HG03097 (cell line): ENCODE data around the gene MBNL1.

Experiments
- ATAC-seq: cut with Tn5 transposase; IDR thresholded peaks from one replicate; pipeline ENCODE4 v1.9.1; 2021; ENCODE audit not compliant: unreplicated experiment, low FRiP score

The MBNL1 gene

DNA sequence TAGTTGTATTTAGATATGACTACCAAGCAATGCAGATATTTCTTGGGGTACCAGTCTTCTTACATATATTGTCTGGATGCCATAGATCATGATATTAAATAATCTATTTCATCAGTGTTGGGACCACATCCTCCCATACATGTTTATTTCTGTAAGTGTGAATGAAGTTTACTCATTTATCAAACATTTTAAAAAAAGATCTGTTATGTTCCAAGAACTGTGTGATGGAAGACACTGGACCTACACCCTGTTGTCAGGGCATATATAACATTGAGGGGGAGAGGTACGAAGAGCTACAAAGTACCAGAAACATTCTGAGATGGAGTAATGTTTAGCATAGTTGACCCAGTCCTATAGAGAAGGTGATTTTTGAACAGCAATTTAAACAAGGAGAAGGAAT, 26.6 kb downstream of the MBNL1 start:
- no peak for ATAC-seq

DNA sequence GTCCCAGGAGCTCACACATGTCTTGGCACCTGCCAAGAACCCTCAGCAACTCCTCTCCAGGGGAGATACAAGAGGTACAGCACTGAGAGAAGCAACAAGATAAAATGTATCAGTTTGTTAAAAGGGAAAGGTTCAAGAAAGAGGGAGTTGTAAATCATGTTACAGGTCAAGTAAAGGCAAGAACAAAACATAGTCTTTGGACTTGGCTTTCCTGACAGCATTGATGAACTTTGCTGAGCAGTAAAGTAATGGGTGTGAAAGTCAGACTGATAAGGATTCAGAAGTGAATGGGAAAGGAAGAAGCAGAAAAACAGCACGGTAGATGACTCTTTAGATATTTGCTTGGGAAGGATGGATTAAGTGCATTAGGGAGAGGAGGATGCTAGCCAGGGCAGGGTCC, 27.1 kb downstream of the MBNL1 start:
- ATAC-seq, result no peak

DNA sequence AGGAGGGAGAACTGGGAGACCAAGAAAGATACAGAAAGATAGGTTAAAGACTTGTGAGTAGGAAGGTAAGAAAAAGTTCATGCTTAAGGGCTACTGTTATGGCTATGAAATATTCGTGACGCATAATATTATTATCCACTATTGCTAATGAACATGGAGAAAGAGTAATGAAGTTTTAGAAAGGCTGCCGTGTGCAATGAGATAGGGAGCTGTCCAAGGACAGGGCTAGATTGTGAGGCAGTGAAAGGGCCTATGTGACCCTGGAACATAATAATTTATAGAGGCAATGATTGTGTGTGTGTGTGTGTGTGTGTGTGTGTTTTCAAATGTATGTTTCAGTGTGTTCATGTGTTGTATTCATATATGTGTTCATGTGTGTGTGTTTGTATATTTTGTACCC, 27.7 kb downstream of the MBNL1 start:
- ATAC-seq, result no peak

DNA sequence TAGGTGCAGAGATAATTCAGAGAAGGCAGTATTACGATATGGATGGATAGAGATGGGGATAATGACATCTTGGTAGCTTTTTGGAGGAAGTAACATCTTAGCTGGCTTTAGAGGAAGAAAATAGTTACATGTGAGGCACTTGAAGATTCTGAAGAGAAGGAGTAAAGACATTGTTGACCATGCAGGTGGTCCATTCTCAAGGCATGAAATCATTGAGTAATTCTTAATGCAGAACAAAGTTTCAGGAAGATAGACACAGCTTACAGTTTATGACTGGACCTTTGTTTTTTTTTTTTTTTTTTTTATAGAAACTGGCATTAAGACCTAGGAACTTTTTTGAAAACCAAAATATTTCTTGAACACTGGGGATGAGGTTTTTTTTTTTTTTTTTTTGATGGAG, 28.2 kb downstream of the MBNL1 start:
- ATAC-seq, result no peak

DNA sequence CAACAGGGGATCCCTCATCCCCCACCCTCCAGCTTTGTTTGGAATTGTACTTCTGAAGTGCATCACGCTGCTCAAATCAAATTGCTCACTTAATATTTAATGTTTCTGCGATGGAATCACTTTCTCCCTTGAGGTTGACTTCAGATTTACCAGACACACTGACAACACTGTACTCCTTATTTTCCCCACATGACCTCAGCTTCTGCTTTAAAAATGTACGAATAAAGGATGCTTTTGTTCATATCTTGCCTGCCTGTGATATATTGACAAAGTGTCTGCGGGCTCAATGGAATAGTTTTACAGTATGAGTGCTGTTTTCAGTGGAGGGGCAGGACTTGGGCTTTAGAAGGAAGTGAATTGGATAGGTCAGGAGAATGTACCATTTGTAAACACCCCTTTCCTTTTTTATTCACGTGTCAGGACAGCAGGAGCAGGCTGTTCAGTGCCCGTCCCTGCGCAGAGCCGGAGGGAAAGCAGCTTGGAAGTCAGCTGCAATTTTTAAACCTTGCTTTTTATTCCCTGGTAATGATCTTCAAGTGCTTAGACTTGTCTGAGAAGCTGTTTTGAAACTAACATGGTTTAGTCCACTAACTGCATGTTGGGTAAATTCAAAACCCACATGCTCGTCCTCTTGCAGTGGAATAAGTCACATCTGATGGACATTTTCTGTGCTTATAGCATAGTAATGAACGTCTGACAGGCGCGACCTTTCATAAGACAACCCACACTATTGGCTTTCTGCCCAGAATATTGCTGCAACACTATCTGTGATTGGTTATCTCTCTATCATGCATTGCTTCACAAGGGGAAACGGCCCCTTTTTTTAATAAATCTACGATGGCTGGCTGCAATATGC, 29.9 kb downstream of the MBNL1 start:
- peak; percentile 43 for ATAC-seq

DNA sequence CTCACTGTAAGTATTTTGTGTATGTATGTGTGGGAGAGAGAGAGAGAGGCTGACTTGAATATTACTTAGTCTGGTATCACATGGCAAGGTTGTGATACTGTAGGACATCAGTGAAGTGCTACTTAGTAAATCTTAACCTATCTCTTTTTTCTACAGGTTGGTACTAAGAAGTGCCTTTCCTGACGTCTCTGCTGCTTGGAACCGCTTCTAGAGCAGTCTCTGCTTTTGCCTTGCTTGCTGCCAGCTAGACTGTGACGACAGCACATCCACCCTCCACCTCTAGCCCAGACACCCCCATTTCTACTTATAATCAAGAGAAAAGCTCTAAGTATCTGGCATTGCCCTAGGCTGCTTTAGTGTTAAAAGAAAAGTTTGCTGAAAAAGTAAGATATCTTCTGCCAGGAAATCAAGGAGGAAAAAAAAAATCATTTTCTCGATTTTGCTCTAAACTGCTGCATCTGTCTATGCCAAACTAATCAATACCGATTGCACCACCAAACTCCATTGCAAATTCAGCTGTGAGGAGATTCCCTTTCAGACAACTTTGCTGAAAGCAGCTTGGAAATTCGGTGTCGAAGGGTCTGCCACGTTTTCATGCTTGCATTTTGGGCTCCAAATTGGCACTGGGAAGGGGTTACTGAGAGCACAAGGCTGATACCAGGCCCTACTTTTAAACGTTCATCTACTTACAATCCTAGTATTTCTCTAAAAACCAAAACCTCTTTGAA, 30.7 kb downstream of the MBNL1 start:
- ATAC-seq, result no peak

DNA sequence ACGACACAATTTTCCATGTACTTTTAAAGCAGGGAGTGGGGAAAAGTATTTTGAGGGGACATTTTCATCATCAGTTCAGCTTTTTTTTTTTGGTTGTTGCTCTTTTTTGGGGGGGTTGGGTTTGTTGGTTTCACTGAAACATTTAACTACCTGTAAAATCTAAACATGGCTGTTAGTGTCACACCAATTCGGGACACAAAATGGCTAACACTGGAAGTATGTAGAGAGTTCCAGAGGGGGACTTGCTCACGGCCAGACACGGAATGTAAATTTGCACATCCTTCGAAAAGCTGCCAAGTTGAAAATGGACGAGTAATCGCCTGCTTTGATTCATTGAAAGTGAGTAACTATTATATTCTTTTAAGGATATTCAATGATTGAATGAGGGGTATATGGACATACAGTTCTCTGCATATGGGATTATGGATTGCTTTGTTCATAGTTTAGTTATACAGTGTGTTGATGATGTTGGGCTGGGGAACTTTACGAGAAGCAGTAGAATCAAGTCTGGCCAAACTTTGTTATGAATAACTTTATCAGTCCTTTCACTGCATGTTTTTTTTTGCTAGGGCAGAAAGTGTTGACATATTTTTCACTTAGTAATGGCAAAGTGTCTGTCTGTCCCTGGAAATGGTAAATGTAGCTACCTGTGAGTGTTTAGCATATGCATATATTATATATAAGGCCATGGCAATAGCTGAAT, 31.5 kb downstream of the MBNL1 start:
- no peak for ATAC-seq

DNA sequence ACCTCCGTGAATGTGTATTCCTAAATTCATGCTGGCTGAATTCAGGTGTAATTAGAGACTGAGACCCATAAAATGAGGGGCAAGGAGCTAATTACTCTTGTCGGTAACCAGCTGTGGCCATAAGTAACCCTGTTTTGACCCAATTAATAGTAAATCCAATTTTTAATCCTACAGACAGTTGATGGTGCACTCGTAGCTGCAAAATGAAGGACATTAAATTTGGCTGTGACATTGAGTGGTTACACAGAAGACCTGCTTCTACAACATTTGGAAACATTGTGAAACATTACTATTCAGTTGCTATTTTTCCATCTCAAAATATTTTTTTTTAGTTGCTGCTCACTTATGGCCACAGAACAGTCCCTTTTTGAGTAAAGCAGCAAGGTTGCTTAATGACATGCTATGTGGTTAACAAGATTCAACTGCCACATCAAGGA, 33.0 kb downstream of the MBNL1 start:
- ATAC-seq, result no peak

DNA sequence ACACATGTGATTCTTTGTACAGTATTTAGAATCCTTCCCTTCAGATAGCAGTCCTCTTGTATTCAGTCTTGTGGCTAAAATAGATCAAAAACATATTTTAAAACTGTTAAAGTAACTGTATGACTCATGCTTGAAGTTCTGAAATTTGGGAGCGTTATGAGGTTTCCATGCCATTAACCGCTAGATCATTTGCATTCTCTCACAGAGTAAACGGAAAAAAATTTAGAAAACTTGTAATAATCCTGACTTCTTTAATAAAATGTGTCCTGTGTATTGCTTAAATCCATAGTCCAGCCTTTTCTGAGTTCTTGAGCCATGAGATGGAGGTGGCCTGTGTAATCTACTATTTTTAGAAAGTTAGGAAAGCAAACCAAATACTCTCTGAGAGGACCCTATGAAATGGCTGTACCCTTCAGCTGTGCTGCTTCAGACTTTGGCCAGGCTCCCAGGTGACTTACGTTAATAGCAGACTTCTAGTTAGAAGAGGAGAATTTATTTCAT, 33.8 kb downstream of the MBNL1 start:
- peak; percentile 48 for ATAC-seq

DNA sequence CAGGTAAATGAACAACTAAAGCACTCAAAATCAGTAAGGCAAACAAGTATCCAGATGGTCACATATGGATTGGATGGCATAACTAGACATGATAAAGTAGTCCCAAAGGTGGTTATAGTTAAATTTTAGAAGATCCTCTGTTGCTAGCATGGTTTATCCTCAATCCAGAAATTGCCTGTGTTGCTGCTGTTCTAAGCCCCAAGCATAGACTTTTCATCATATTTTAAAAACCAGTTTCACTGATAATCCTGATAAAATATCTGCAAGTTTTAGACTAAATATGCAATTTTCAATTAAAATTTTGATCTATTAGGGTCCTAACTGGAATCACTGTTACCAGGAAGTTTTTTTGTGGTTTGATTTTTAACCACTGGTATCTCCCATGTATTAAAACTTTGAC, 35.4 kb downstream of the MBNL1 start:
- ATAC-seq, result no peak

DNA sequence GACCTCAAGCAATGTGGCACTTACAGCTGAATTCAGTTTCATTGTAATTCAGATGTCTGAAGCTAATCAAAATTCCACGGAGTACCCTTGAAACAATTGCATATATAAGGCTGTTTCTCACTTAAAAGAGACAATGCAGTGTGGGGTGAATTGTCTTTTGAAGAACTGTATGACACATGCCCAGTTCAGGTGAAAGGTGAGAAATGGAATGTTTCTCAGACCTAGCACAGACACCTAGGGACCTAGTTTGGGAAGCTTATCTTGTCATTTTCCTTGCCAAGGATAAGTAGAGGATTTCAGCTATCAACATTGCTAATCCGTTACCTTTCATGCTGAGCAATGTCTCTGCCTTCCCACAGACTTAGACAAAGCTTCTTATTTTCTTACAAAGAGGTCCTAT, 36.3 kb downstream of the MBNL1 start:
- no peak for ATAC-seq

DNA sequence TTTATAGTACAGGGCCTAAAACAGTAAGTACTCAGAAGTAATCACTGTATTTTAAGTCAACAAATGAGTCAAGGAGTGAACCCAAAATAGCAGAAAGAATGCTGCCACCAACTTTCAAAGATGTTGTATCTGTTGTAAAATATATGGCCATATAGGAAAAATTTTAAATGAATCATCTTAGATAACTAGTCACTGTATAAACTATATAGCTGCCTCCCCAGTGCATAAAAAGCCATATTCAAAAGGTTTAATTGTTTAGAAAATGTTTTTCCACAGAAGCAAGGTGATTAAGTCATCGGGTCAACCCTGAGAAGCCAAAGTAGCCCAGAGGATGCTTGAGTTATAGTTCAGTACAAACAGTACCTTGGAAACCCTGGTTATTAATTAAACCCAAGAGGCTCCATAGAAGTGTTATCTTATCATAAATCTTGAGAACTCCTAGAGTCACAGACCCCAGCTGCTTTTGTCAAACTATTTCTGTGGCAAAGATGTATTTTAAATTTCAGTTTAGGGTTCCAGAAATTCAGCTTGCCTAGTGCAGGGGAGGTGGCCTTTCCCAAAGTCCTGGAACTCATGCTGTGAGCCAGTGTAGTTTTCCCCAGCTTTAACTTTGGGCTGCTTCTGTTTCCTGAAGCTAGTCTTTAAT, 39.2 kb downstream of the MBNL1 start:
- ATAC-seq, result no peak

DNA sequence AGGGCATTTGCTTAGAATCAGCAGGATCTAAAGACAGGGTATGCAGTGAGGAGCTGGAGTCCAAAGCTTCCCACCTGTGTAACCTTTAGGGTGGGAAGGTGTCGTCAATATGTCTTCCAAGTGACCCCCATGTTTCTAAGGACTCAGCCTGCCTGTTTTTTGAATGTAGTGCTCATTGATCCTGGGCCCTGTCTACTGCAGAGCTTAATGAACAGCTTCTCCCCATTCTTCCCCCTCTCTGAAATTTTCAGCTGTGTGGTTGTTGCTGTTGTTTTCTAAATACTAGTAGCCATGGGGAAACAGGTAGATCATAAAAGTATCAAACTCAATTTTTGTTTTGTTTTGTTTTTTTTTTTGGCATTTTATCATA, 39.7 kb downstream of the MBNL1 start:
- ATAC-seq, result no peak

DNA sequence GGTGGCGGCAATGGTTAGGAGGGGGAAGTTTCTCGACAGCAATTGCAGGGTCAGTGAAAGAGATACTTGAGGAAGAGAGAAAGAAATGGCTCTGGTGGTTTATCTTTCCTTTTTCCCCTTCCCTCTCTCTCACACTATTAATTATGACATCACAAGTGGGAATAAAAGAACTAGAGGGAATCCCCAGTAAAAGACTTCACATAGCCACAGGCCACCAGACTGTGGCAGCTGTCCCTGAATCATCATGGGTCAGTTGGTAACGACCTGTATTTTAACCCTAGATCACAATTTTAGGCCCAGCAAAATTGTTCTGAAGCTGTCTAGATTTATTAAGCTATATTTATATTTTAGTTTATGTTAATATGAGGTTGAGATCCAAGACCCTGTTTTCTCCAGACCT, 40.3 kb downstream of the MBNL1 start:
- no peak for ATAC-seq

DNA sequence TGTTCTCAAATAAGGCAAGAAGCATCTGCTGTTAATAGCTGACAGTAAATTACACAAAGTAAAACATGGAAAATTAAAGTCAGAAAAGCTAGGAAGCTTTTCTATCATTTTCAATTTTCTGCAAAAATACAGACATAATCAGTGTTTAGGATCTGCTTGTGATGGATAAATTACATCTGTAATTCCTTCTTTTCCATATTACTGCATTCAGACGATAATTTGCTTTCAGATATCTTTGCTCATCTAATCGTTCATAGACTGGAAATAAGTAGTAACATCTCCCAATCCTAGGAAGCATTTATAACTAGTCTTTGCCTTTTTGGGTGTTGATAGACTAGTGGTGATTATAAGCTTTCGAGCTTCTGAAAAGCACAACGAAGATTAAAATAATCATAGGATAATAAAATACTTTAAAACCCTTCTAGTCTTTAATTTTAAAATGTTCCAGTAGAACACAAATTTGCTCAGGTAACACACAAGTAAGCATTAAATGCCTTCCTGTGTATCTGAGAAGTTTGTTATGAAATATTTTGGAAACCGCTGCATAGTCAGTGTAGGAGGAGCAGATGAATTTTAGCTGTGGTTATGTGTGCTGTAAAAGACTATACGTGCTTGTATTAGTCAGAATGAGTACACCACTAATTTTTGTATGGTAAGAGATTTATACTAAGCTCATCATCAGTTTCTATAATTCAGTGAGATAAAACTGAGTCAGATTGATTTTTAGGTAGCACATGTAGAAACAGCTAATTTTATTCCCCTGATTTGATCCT, 41.0 kb downstream of the MBNL1 start:
- ATAC-seq, result no peak

DNA sequence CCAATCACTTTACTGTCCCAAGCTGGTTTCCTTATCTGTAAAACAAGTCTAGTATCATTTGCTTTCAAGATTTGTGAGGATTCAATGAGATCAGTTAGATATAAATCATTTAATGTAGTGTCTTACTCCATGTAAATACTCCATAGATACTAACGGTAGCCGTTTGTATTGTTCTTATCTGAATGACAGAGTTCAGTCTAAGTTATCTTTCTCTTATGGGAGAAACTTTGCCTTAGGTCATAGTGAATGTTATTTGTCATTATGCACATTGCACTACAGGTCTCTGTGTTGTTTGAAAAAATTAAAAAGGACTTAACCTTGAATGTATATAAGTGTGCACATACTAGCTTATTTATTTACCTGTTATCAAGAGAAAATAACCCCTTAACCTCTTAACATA, 44.7 kb downstream of the MBNL1 start:
- no peak for ATAC-seq

DNA sequence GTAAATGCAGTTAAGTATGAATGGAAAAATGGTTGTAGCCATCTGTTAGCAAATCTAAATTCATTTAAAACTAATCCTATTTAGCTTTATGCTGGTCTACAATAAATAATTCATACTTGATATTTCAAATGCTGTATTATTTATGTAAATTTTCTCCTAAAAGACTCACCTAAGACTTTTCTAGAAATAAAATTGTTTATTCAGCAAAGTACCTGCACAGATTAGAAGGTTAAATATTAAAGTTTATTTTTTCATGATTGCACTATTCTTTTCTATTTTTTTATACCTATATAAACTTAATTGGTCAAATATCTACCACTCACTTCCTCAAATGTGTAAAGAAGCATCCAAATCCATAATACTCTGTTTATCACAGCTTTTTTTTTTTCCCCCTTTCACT, 45.2 kb downstream of the MBNL1 start:
- ATAC-seq, result no peak

DNA sequence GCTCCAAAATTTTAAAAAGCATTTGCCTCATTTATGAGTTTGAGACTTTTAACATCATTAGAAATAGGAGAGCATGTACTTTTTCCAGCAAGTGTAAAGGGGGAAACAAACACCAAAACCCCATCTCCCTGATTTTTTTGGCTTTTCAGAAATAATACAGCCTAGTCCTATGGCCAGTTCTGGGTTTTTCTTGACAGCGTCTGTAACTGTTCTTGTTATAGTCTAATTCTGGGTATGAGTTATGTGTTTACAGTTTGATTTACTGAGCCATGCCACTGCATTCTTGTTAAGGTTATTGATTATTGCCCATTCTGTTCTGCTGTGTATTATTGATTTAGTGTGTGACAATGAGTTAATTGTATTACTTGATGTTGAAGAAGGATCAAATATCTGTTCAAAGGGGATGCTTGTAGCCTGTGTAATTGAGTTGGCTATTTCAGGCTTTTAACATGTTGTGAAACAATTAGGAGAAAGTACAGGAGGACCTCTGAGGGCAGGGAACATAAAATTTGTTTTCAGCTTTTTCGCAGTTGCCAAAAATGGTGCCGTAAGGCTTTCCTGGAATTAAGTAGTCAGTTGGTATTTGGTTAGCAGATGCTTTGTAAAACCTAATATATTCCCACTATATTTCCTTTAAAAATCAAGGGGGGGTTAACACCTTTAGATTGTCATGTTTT, 46.1 kb downstream of the MBNL1 start:
- no peak for ATAC-seq

DNA sequence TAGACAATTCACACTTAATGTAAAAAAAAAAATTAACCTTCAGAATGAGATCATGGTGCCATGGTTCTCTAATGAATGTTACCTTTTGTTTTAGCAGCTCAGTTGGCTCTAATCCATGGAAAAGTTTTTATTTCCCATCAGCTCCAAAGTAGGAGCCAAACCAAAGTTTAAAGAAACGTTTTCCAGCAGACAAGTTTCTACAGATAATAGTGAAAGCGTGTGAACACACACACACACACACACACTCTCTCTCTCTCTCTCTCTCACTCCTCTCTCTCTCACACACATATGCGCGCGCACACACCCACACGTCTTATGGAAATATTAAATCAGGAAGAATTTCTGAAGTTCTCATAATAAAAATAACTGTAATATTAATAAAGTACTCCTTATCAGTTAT, 46.9 kb downstream of the MBNL1 start:
- no peak for ATAC-seq

DNA sequence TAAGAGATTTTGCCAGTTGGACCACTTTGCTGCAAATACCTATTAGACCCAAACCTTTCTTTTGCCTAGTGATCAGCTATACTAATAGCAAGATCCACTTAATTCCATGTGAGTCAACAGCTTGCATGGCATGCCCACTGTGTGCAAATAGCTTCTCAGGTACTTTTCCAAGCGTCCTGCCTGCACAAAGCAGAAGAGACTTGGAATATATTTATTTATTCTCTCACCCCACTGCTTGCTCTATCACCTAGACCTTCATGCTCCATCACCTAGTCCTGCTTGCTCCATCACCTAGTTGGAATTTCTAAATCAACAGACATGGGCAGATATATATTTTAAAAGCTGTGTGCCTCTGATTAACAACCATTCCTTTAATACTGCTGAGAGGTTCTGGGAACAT, 47.6 kb downstream of the MBNL1 start:
- no peak for ATAC-seq
